B cell (primary cell): ENCODE data around the gene GRIP2. TPM values are rescaled to one million over a fixed set of nuclear protein-coding genes. Genes with fewer than 3 reads are reported as not detected.

Source experiments
- ATAC-seq: fragments of 200-7000 bp; cut with Tn5 transposase; one replicate; pipeline ENCODE4 v1.10.0; 2021; ENCODE audit warnings: low read depth, mild to moderate bottlenecking, moderate number of reproducible peaks, moderate library complexity
- CTCF ChIA-PET: fragments of 350-600 bp; sonication (Branson Sonifier 250); formaldehyde crosslinking; loops from one replicate; lab custom pipeline; 2021; ENCODE audit warnings: antibody characterized with exemption, inconsistent platforms; lab: Charles Lee
- POLR2A ChIA-PET: fragments of 350-600 bp; sonication (Branson Sonifier 250); formaldehyde crosslinking; loops from one replicate; lab custom pipeline; 2021; ENCODE audit warnings: antibody characterized with exemption; lab: Charles Lee
- DNase-seq: peaks from one replicate; pipeline ENCODE4 v3.0.0; 2013
- H2AFZ ChIP-seq: 2 replicates; pipeline ENCODE4 v1.6.1; 2012; ENCODE audit warnings: mild to moderate bottlenecking, low read depth, low read length; ENCODE audit not compliant: insufficient read depth, poor library complexity, severe bottlenecking
- H3K27ac ChIP-seq, 2 donors: 1 replicate in 1 of 2; 2 replicates in 1 of 2; pipeline ENCODE4 v1.5.1; 2012 to 2013; ENCODE audit warnings: low read length in 2 of 2, mild to moderate bottlenecking in 2 of 2, moderate library complexity in 1 of 2
- H3K27me3 ChIP-seq, 4 experiments: fragments of 200-600 bp in 1 of 4; sonication (generic) in 1 of 4; replicated peaks in 1 of 4; 1 replicate in 2 of 4; 2 replicates in 2 of 4; pipeline versions ENCODE4 v1.6.1 to v1.7.0; 2013 to 2016; ENCODE audit warnings: low read length in 3 of 4, mild to moderate bottlenecking in 2 of 4, mixed read lengths in 1 of 4, moderate library complexity in 1 of 4; ENCODE audit not compliant: insufficient read depth in 4 of 4, control insufficient read depth in 3 of 4; ENCODE audit errors: control extremely low read depth in 1 of 4
- H3K36me3 ChIP-seq, 2 experiments: replicated peaks in 1 of 2; 1 replicate in 1 of 2; 2 replicates in 1 of 2; pipeline versions ENCODE4 v1.6.1 to v1.7.1; 2013; ENCODE audit warnings: low read length in 1 of 2; ENCODE audit not compliant: insufficient read depth in 2 of 2, control insufficient read depth in 1 of 2; ENCODE audit errors: control extremely low read depth in 1 of 2, extremely low read depth in 1 of 2
- H3K4me1 ChIP-seq, 2 donors: fragments of 200-600 bp in 1 of 2; sonication (generic) in 1 of 2; 1 replicate in 1 of 2; 2 replicates in 1 of 2; pipeline versions ENCODE4 v1.5.1 to v1.6.1; 2013 to 2017; ENCODE audit warnings: low read length in 2 of 2; ENCODE audit not compliant: control insufficient read depth in 2 of 2, insufficient read depth in 2 of 2
- H3K4me2 ChIP-seq: replicated peaks from 2 replicates; pipeline ENCODE3; 2012; ENCODE audit warnings: mild to moderate bottlenecking, low read depth, low read length; ENCODE audit not compliant: poor library complexity, severe bottlenecking
- H3K4me3 ChIP-seq, 5 experiments: fragments of 200-600 bp in 1 of 5; sonication (generic) in 1 of 5; 1 replicate in 3 of 5; 2 replicates in 2 of 5; pipeline versions ENCODE4 v1.5.1 to v1.7.0; 2011 to 2016; ENCODE audit warnings: low read length in 4 of 5, mild to moderate bottlenecking in 4 of 5, low read depth in 2 of 5, control low read depth in 1 of 5, moderate library complexity in 1 of 5; ENCODE audit not compliant: insufficient read depth in 1 of 5; ENCODE audit errors: control extremely low read depth in 1 of 5, extremely low read depth in 1 of 5
- H3K79me2 ChIP-seq: fragments of 200-600 bp; sonication (generic); one replicate; pipeline ENCODE4 v1.6.0; 2016; ENCODE audit warnings: low read length; ENCODE audit not compliant: control insufficient read depth, insufficient read depth
- H3K9ac ChIP-seq: fragments of 200-600 bp; sonication (generic); 2 replicates; pipeline ENCODE4 v1.6.1; 2017; ENCODE audit warnings: mild to moderate bottlenecking, low read length, moderate library complexity
- H3K9me3 ChIP-seq, 3 donors: one replicate each; pipeline versions ENCODE4 v1.6.1 to v1.7.1; 2013; ENCODE audit warnings: low read length in 2 of 3; ENCODE audit not compliant: control insufficient read depth in 2 of 3, insufficient read depth in 1 of 3; ENCODE audit errors: control extremely low read depth in 1 of 3
- H4K20me1 ChIP-seq: 2 replicates; pipeline ENCODE4 v1.6.0; 2012; ENCODE audit warnings: mild to moderate bottlenecking, low read length; ENCODE audit not compliant: insufficient read depth, control insufficient read depth, poor library complexity, severe bottlenecking
- H3K27ac Mint-ChIP-seq: one replicate; pipeline ENCODE4 v1.8.0; 2021; ENCODE audit warnings: mixed read lengths
- H3K27me3 Mint-ChIP-seq: one replicate; pipeline ENCODE4 v1.8.0; 2021; ENCODE audit warnings: mixed read lengths
- H3K4me1 Mint-ChIP-seq: one replicate; pipeline ENCODE4 v1.8.0; 2021; ENCODE audit warnings: mixed read lengths
- H3K4me3 Mint-ChIP-seq: one replicate; pipeline ENCODE4 v1.8.0; 2021; ENCODE audit warnings: mixed read lengths
- H3K9me3 Mint-ChIP-seq: one replicate; pipeline ENCODE4 v1.8.0; 2022; ENCODE audit warnings: mixed read lengths; ENCODE audit not compliant: insufficient read depth
- CTCF ChIP-seq: fragments of 200-600 bp; IDR thresholded peaks from one replicate; pipeline ENCODE4 v1.8.0; 2022; ENCODE audit warnings: antibody characterized with exemption, mild to moderate bottlenecking
- EZH2 ChIP-seq: IDR thresholded peaks from 2 replicates; pipeline ENCODE4 v1.6.1; 2012; ENCODE audit warnings: borderline replicate concordance, low read depth, mild to moderate bottlenecking, moderate library complexity, low read length; ENCODE audit not compliant: insufficient read depth, poor library complexity, severe bottlenecking
- WGBS: methylation state at CpG from one replicate; pipeline ENCODE4 v1.1.5; 2013; ENCODE audit warnings: missing lambda C conversion rate; ENCODE audit not compliant: insufficient coverage; 5-methylcytosine and 5-hydroxymethylcytosine counted together
- intact Hi-C: fragments of 100-400 bp; cut with micrococcal nuclease; formaldehyde crosslinking; loops from one replicate; pipeline ENCODE4 v1.10.0; 2022
- polyA plus RNA-seq: library from polyadenylated mRNA; depleted of rRNA; stranded (reverse); fragments of >200 nt; gene quantifications from 2 replicates; pipeline ENCODE4 v1.2.3, GENCODE V29; 2012
- total RNA-seq, 2 donors: library from RNA; stranded (reverse); fragments of 120-200 nt in 1 of 2; gene quantifications; 1 replicate in 1 of 2; 2 replicates in 1 of 2; pipeline versions ENCODE4 v1.2.3 to v1.2.4, GENCODE V29; 2013 to 2022

The GRIP2 gene
- total and polyA plus RNA-seq, 2 donors (not counting 1 experiment from before 2014, with no cell fraction given) = not detected

GRCh38 chr3:14588425-14589112 lies 48.4 kb upstream of the GRIP2 start:
- H3K4me2 ChIP-seq = no peak overlapping the region
- H3K4me3 ChIP-seq = no peak overlapping the region
- H4K20me1 ChIP-seq = no peaks in the 10 kb centered on the region
- H2AFZ ChIP-seq = no peak overlapping the region
- no peak overlapping the region for H3K27ac Mint-ChIP-seq
- no peak overlapping the region for H3K9ac ChIP-seq
- no peaks in the 10 kb centered on the region for H3K4me1 ChIP-seq
- no peak for TF ChIP-seq EZH2
- TF ChIP-seq CTCF = no peak
- peaks cover 51% of the 10 kb centered on the region for H3K27me3 Mint-ChIP-seq
- DNase-seq (no peak), ATAC-seq (no peak)
- H3K36me3 ChIP-seq = no peaks in the 10 kb centered on the region
- ChIA-PET POLR2A (no interaction called here), CTCF (no interaction called here)
- no peak overlapping the region for H3K27ac ChIP-seq
- H3K9me3 ChIP-seq = no peaks in the 10 kb centered on the region
- intact Hi-C loops = no loop called here
- H3K27me3 ChIP-seq = peaks cover 0 to 2% (median 0%) of the 10 kb centered on the region in 4 experiments
- no peak overlapping the region for H3K4me3 Mint-ChIP-seq
- H3K9me3 Mint-ChIP-seq = no peaks in the 10 kb centered on the region
- H3K4me1 Mint-ChIP-seq = no peaks in the 10 kb centered on the region
- no peaks in the 10 kb centered on the region for H3K79me2 ChIP-seq
- WGBS = 72% methylated on average over 6 of the region's 6 CpGs

GRCh38 chr3:14587740-14588360 lies 47.7 kb upstream of the GRIP2 start:
- Histone ChIP-seq H2AFZ (no peak overlapping the region), H3K4me1 (no peaks in the 10 kb centered on the region), H3K9me3 (no peaks in the 10 kb centered on the region), H3K27ac (no peak overlapping the region), H3K27me3 (peaks cover 0 to 4% (median 0%) of the 10 kb centered on the region in 4 experiments), H3K4me3 (no peak overlapping the region), H3K36me3 (no peaks in the 10 kb centered on the region), H3K9ac (no peak overlapping the region), H3K4me2 (no peak overlapping the region), H3K79me2 (no peaks in the 10 kb centered on the region), H4K20me1 (no peaks in the 10 kb centered on the region)
- DNase-seq = no peak
- Mint-ChIP-seq H3K9me3 (no peaks in the 10 kb centered on the region), H3K4me3 (no peak overlapping the region), H3K27ac (no peak overlapping the region), H3K27me3 (peaks cover 51% of the 10 kb centered on the region), H3K4me1 (no peaks in the 10 kb centered on the region)
- ChIA-PET CTCF (no interaction called here), POLR2A (no interaction called here)
- intact Hi-C loops = no loop called here
- TF ChIP-seq EZH2 = no peak
- no peak for TF ChIP-seq CTCF
- no peak for ATAC-seq
- WGBS = 70% methylated on average over 3 of the region's 4 CpGs
